ENCODE data around the gene COPE.

The COPE gene

GRCh38 chr19:18851673-18852325, 67.4 kb downstream of the COPE start:
- no peak for DNase-seq (ENCODE audit: low read depth in 2 of 2)

GRCh38 chr19:18850471-18851375, 68.5 kb downstream of the COPE start:
- no peak for DNase-seq (ENCODE audit: low read depth in 2 of 2)

- no peak for DNase-seq (ENCODE audit: low read depth in 2 of 2)
Observed at GRCh38 chr19:18849838-18850400, 69.3 kb downstream of the COPE start.
